Measurements from ENCODE around the gene TBCE.

Gene TBCE

GRCh38 chr1:235326719-235327558 is 40.3 kb upstream of the TBCE start:
- H3K4me1 ChIP-seq (ENCODE audit: low read length): peaks cover 20% of the 10 kb centered on the region
- peaks cover 18% of the 10 kb centered on the region; the same call in 1 of the 2 replicates for H4K20me1 ChIP-seq (ENCODE audit: insufficient read depth, low read length)

GRCh38 chr1:235327559-235328270 is 39.5 kb upstream of the TBCE start, which contains the start of gene ARID4B:
Gene ARID4B (minus strand): TSS chr1:235328179. CDS start chr1:235326919, 1,260 bp downstream.
- Histone ChIP-seq H3K4me1 (ENCODE audit: low read length) (peaks cover 20% of the 10 kb centered on the region), H3K27me3 (replicated peaks; ENCODE audit: insufficient read depth, low read length) (no peaks in the 10 kb centered on the region), H3K9me2 (replicated peaks; ENCODE audit: insufficient read depth, low read length) (no peaks in the 10 kb centered on the region), H3K9ac (ENCODE audit: low read length) (peak within 1 kb of the TSS; percentile 86), H3K27ac (ENCODE audit: low read length) (peak within 1 kb of the TSS; percentile 81), H3K36me3 (replicated peaks; ENCODE audit: insufficient read depth, low read length) (no peaks in the 10 kb centered on the region), H4K20me1 (ENCODE audit: insufficient read depth, low read length) (peaks cover 18% of the 10 kb centered on the region; the same call in 1 of the 2 replicates), H2AFZ (ENCODE audit: low read length) (peak within 1 kb of the TSS; percentile 81), H3K79me2 (ENCODE audit: low read length) (peaks cover 89% of the 10 kb centered on the region), H3F3A (ENCODE audit: insufficient read depth, low read length) (peaks cover 23% of the 10 kb centered on the region), H3K9me3 (replicated peaks; ENCODE audit: insufficient read depth, low read length) (no peaks in the 10 kb centered on the region), H3K4me3 (ENCODE audit: low read length) (peak within 1 kb of the TSS; percentile 91), H3K4me2 (ENCODE audit: low read depth, low read length) (peak within 1 kb of the TSS; percentile 85)
- no peak for TF ChIP-seq EZH2phosphoT487 (IDR thresholded peaks at IDR 0.05; ENCODE audit: low read length)
- no peak for DNase-seq

More at GRCh38 chr1:235326719-235327558, 40.3 kb upstream of the TBCE start:
- H3K9me2 ChIP-seq (replicated peaks; ENCODE audit: insufficient read depth, low read length): no peaks in the 10 kb centered on the region
- H3K4me3 ChIP-seq (ENCODE audit: low read length): peak overlapping the region; percentile 91
- peaks cover 89% of the 10 kb centered on the region for H3K79me2 ChIP-seq (ENCODE audit: low read length)
- H3K9ac ChIP-seq (ENCODE audit: low read length): peak overlapping the region; percentile 86
- peak overlapping the region; percentile 83 for H3K4me2 ChIP-seq (ENCODE audit: low read depth, low read length)
- H3F3A ChIP-seq (ENCODE audit: insufficient read depth, low read length): peaks cover 23% of the 10 kb centered on the region
- peak overlapping the region; percentile 79; the same call in 1 of the 2 replicates for H3K27ac ChIP-seq (ENCODE audit: low read length)
- peak; percentile 64 for DNase-seq
- H3K36me3 ChIP-seq (replicated peaks; ENCODE audit: insufficient read depth, low read length): no peaks in the 10 kb centered on the region
- no peaks in the 10 kb centered on the region for H3K9me3 ChIP-seq (replicated peaks; ENCODE audit: insufficient read depth, low read length)
- peak overlapping the region; percentile 67 for H2AFZ ChIP-seq (ENCODE audit: low read length)
- no peaks in the 10 kb centered on the region for H3K27me3 ChIP-seq (replicated peaks; ENCODE audit: insufficient read depth, low read length)
- TF ChIP-seq EZH2phosphoT487 (IDR thresholded peaks at IDR 0.05; ENCODE audit: low read length) (no peak), EZH2 (optimal IDR thresholded peaks at IDR 0.05; ENCODE audit: low read depth, low read length) (no peak), CTCF (IDR thresholded peaks at IDR 0.05; ENCODE audit: low read length) (no peak)

- H3K9me3 ChIP-seq (replicated peaks; ENCODE audit: insufficient read depth, low read length): no peaks in the 10 kb centered on the region
- H2AFZ ChIP-seq (ENCODE audit: low read length): peak within 1 kb of the TSS; percentile 81
- peaks cover 20% of the 10 kb centered on the region for H3K4me1 ChIP-seq (ENCODE audit: low read length)
- peak; percentile 100 for DNase-seq
- peaks cover 18% of the 10 kb centered on the region; the same call in 1 of the 2 replicates for H4K20me1 ChIP-seq (ENCODE audit: insufficient read depth, low read length)
- no peaks in the 10 kb centered on the region for H3K9me2 ChIP-seq (replicated peaks; ENCODE audit: insufficient read depth, low read length)
- H3K4me3 ChIP-seq (ENCODE audit: low read length): peak within 1 kb of the TSS; percentile 91
- TF ChIP-seq EZH2 (optimal IDR thresholded peaks at IDR 0.05; ENCODE audit: low read depth, low read length) (no peak), CTCF (IDR thresholded peaks at IDR 0.05; ENCODE audit: low read length) (no peak), EZH2phosphoT487 (IDR thresholded peaks at IDR 0.05; ENCODE audit: low read length) (no peak)
- H3F3A ChIP-seq (ENCODE audit: insufficient read depth, low read length): peaks cover 23% of the 10 kb centered on the region
- no peaks in the 10 kb centered on the region for H3K36me3 ChIP-seq (replicated peaks; ENCODE audit: insufficient read depth, low read length)
- H3K27me3 ChIP-seq (replicated peaks; ENCODE audit: insufficient read depth, low read length): no peaks in the 10 kb centered on the region
- peak within 1 kb of the TSS; percentile 81 for H3K27ac ChIP-seq (ENCODE audit: low read length)
- peaks cover 86% of the 10 kb centered on the region for H3K79me2 ChIP-seq (ENCODE audit: low read length)
- H3K9ac ChIP-seq (ENCODE audit: low read length): peak within 1 kb of the TSS; percentile 86
- H3K4me2 ChIP-seq (ENCODE audit: low read depth, low read length): peak within 1 kb of the TSS; percentile 85
Observed at GRCh38 chr1:235328271-235329138, 38.7 kb upstream of the TBCE start, which contains the start of gene GGPS1. Gene GGPS1 (plus strand): TSS chr1:235328570. CDS start chr1:235335265, 6,695 bp downstream.
